Gastroesophageal sphincter (tissue), 3 donors: Measurements from ENCODE around the gene RASSF5.

Source experiments
- EP300 ChIP-seq: sonication (generic); formaldehyde crosslinking; IDR thresholded peaks from one replicate; pipeline ENCODE4 v1.6.1; 2017; ENCODE audit warnings: antibody characterized with exemption, mild to moderate bottlenecking
- POLR2A ChIP-seq, 2 donors: fragments of 450-650 bp; IDR thresholded peaks; one replicate each; pipeline ENCODE4 v1.6.1; 2017; ENCODE audit warnings: antibody characterized with exemption in 2 of 2, mild to moderate bottlenecking in 2 of 2, moderate library complexity in 1 of 2
- POLR2AphosphoS5 ChIP-seq: sonication (generic); formaldehyde crosslinking; IDR thresholded peaks from one replicate; pipeline ENCODE4 v1.6.1; 2017; ENCODE audit warnings: antibody characterized with exemption
- TF ChIP-seq, protein P1 (sequence below), 4 experiments: fragments of 200-600 bp in 2 of 4; fragments of 450-650 bp in 2 of 4; sonication (generic) in 1 of 4; IDR thresholded peaks; one replicate each; pipeline ENCODE4 v1.5.1; 2017 to 2019; ENCODE audit warnings: antibody characterized with exemption in 4 of 4, mild to moderate bottlenecking in 2 of 4, moderate library complexity in 2 of 4

DNA sequence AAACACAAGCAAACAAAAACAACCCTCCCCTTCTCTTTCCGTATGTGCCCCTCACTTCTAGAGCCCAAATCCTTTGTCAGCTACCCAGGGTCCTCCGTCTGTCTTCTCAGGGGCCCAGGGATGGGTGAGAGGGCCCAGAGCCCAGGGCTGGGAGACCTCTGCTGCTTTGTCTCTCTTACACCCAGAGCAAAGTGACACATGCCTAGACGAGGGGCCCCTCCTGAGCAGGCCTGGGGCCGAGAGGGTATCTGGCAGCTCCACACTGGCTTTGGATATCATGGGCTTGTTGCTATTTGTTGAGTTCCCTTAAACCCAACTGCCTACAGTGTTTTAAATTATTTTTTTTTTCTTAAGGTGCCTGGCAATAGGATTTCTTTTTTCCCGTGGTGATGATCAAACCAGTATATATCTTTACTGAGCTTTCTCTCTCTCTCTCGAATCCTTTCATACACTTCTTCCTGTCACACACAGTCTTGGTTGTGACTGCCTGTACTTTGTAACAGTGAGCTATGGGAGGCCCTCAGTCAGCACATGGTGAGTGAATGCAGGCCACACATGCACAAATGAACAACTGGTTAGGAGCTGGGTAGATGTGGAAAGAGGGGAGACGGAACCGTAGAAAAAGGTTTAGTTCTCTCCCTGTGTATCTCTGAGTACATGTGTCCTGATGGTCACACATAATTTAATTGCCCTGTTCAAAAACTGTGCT is 14.5 kb downstream of the RASSF5 start:
- TF ChIP-seq, protein P1, sequence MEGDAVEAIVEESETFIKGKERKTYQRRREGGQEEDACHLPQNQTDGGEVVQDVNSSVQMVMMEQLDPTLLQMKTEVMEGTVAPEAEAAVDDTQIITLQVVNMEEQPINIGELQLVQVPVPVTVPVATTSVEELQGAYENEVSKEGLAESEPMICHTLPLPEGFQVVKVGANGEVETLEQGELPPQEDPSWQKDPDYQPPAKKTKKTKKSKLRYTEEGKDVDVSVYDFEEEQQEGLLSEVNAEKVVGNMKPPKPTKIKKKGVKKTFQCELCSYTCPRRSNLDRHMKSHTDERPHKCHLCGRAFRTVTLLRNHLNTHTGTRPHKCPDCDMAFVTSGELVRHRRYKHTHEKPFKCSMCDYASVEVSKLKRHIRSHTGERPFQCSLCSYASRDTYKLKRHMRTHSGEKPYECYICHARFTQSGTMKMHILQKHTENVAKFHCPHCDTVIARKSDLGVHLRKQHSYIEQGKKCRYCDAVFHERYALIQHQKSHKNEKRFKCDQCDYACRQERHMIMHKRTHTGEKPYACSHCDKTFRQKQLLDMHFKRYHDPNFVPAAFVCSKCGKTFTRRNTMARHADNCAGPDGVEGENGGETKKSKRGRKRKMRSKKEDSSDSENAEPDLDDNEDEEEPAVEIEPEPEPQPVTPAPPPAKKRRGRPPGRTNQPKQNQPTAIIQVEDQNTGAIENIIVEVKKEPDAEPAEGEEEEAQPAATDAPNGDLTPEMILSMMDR (IDR thresholded peaks at IDR 0.05) = no peak
- TF ChIP-seq POLR2AphosphoS5 (no peak), POLR2A (IDR thresholded peaks at IDR 0.05) (no peak), EP300 (no peak)
